NK-92 (cell line): ENCODE data around the gene DBX2.
"Not testable (repeated sequence)": the region's sequence is repeated elsewhere in the genome, so short reads cannot be mapped to it uniquely, and the experiment has no call there.

Experiments used
- DNase-seq: peaks from one replicate; lab custom pipeline; 2025; ENCODE audit not compliant: unreplicated experiment; lab: John Stamatoyannopoulos, UW

Gene DBX2

DNA sequence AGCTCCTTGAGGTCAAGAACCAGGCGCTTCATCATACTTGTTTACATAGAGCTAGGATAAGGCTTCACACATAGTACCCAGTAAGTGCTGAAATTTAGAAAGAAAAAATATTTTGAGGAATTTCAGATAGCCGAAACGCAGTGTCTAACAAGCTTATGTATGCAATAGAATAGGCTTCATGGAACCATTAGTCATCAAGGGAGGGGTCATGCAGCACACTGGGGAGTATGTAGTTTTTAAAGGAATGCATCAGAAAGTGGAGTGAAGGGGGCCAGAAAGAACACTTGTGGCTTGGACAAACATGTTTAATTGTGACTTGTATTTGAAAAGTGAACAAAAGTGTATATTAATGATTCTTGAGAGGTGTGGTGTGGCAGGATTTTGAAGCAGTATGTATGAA is 38.1 kb downstream of the DBX2 start:
- DNase-seq: no peak

DNA sequence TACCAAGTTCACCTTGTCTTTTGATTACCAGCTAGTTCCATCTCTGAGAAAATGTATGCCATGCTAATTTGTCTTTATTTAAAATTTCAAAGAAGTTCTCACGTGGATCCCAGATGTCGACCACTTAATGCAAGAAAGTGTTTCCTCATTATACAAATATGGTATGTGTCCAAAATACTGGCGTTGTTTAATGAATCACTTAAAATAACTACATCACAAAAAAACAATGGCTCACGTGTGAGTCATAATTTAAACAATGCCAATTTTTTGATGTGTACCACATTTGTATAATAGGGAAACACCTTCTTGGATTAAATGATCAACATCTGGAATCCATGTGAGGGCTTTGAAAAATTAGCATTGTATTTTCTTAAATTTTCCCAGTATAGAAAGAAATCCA is 40.8 kb downstream of the DBX2 start:
- DNase-seq: no peak

DNA sequence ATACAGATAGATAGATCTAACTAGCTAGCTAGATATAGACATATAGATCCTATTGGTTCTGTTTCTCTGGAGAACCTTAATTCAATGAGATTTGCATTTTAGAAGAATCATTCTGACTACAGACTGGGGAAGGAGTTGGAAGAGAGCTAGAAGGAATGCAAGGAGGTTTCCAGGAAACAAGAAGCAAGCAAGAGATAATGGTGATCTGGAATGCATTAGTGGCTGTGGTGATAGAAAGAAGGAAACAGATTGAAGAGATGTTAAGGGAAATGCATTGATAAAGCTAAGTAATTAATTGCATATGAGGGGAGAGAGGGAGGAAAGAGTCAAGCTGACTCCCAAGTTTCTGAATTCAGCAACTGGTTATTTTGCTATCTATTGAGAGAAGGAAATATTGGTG is 42.7 kb downstream of the DBX2 start:
- DNase-seq: no peak

DNA sequence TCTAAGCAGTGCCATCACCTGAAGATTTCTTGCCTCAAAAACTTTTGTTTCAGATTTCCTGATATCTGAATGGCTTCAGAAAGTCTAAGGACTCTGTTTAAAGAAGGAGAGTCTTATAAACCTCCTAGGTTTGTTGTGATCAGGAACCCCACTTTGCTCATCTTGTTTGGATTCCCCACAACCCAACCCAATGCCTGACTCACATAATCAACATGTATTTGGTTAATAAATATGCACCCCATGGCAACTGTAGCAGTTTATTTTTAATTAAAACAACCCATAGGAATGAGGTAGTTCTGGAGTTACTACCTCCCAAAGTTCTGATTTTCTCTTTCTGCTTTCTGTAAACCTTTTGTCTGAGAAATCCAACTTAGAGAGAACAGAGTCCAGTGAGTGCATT is 51.5 kb downstream of the DBX2 start:
- DNase-seq: no peak

DNA sequence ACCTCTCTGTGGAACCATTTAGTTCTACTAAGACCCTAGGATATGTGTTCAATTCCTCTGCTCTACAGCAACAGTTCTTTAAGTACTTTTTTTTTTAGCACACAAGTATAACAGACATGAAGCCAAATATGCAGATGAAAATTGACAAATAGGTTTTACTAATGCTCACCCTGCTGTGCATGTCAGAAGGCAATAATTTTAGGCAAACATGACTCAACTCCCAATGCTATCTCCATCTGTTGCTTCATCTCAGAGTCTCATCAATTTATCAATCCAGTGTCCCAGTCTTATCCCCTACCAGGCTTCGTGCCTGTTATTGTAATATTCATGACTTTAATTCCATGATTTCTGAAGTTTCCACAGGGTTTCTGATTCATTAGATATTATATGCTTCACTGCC is 57.7 kb downstream of the DBX2 start:
- no peak for DNase-seq

DNA sequence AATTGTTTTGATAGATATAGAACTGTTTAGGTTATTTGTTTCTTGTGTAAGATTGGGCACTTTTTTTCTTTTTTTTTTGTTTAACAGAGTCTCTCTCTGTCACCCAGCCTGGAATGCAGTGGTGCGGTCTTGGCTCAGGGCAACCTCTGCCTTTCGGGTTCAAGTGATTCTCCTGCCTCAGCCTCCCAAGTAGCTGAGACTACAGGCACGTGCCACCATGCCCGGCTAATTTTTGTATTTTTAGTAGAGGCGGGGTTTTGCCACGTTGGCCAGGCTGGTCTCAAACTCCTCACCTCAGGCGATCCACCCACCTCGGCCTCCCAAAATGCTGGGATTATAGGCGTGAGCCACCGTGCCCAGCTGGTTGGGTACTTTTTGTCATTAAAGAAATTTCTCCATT is 66.0 kb downstream of the DBX2 start:
- DNase-seq: not testable (repeated sequence)

DNA sequence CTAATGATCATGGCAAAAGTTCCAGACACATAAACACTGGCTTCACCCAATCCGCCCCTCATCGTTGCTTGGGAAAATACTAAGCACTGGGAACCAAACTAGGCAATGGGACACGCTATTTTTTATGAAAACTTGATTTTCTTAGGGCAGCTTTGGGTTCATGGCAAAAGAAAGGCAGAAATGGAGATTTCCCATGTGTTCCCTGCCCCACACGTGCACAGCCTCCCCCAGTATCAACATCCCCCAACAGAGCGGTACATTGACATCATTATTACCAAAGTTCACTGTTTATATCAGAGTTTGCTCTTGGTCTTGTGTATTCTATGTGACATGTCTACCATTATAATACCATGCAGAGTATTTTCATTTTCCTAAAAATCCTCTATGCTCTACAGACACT is 71.0 kb downstream of the DBX2 start:
- DNase-seq: no peak

DNA sequence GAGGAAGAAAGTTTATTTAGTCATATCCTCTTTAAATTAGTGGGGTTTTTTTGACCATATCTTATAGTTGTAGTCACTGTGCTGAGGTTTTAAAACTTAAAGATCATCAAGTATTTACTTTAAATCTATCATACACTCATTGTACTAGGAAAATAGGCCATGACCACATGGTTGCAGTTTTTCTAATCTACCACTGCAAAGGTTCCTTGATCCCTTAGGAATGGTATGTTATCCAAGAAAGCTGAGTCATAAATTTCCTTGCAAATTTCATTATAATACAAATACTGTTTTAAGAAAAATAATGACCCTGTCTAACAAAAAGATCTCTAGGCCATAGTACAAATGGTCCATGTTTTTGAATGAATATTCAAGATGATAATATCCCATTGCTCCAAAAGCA is 74.7 kb downstream of the DBX2 start:
- no peak for DNase-seq

DNA sequence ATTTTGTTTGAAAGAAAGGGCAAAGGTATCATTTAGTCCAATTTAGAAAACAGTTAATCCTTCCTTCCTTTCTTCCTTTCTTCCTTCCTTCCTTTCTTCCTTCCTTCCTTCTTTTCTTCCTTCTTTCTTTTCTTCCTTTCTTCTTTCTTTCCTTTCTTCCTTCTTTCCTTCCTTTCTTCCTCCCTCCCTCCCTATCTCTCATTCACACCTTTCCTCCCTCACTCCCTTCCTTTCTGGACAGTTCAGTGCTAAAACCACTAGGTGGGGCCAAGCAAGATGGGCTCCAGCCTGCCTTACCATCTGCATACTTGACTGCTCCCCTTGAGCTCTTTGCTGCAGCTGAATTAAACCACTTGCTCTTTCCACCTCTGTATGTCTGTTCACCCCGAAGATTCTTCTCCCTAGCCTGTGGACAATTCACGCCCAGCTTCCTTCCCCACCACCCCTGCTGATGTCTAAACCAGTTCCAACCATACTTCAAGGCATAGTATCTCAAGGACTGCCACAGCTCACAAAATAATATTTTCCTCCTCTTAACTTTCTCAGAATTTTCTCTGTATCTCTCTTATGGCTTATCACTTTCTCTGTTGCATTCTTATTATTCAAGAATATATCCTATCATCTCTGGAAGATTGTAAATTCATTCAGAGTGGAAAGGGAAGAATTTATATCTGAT is 78.0 kb downstream of the DBX2 start:
- DNase-seq: no peak

DNA sequence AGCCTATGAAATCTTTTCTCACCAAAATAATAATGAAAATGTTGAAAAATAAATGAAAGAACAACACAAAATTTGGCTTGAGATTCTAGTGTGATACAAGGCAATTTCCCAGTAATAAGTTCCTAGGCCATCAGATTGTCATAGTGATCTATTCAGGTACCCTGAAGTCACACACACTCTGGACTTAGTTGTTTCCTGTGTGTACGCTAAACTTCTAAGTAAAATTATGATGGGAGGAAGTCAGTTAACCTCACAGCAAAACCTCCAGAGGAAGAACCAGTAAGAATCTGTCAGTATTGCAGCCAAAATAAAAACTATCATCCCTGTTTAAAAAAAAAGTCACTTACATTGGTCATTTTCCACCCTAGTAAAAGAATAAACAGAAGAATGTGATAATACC is 81.9 kb downstream of the DBX2 start:
- no peak for DNase-seq
